Spinal cord (tissue), 10 donors: ENCODE measurements around the gene PILRB. TPM values are rescaled to one million over a fixed set of nuclear protein-coding genes. Genes with fewer than 3 reads are reported as not detected.

Experiments
- DNase-seq, 6 donors: peaks; one replicate each; pipeline versions ENCODE4 v3.0.0 to v3.0.0-alpha.2; 2013 to 2015; ENCODE audit warnings: low spot score in 6 of 6, low read depth in 4 of 6
- H3K27ac ChIP-seq: one replicate; pipeline ENCODE4 v1.5.1; 2013; ENCODE audit warnings: low read depth, low read length, control low read depth
- H3K27me3 ChIP-seq: one replicate; pipeline ENCODE4 v1.6.1; 2013; ENCODE audit warnings: low read length; ENCODE audit not compliant: control insufficient read depth, insufficient read depth
- H3K36me3 ChIP-seq: one replicate; pipeline ENCODE4 v1.6.1; 2013; ENCODE audit warnings: low read length; ENCODE audit not compliant: control insufficient read depth, insufficient read depth
- H3K4me1 ChIP-seq: one replicate; pipeline ENCODE4 v1.6.1; 2013; ENCODE audit warnings: low read length; ENCODE audit not compliant: control insufficient read depth, insufficient read depth
- H3K4me3 ChIP-seq: one replicate; pipeline ENCODE4 v1.5.1; 2013; ENCODE audit warnings: low read depth, low read length, control low read depth
- H3K9me3 ChIP-seq: one replicate; pipeline ENCODE4 v1.6.1; 2013; ENCODE audit warnings: low read length; ENCODE audit not compliant: control insufficient read depth, insufficient read depth
- WGBS: methylation state at CpG from one replicate; pipeline ENCODE4 v1.1.5; 2013; ENCODE audit warnings: missing lambda C conversion rate; ENCODE audit not compliant: insufficient coverage; 5-methylcytosine and 5-hydroxymethylcytosine counted together
- polyA plus RNA-seq, 2 donors: library from polyadenylated mRNA; unstranded; fragments of 120-200 nt; gene quantifications; one replicate each; pipeline ENCODE4 v1.2.1, GENCODE V29; 2013; ENCODE audit not compliant: insufficient read length in 2 of 2
- total RNA-seq, 2 donors: library from RNA; depleted of rRNA in 1 of 2; stranded (reverse); fragments of 120-200 nt in 1 of 2; fragments of >200 nt in 1 of 2; gene quantifications; one replicate each; pipeline versions ENCODE4 v1.2.3 to v1.2.4, GENCODE V29; 2013 to 2014
- donor health status: healthy.

Gene PILRB
- total and polyA plus RNA-seq, 4 donors: 9.6 to 50.2 (median 32.3) TPM

DNA sequence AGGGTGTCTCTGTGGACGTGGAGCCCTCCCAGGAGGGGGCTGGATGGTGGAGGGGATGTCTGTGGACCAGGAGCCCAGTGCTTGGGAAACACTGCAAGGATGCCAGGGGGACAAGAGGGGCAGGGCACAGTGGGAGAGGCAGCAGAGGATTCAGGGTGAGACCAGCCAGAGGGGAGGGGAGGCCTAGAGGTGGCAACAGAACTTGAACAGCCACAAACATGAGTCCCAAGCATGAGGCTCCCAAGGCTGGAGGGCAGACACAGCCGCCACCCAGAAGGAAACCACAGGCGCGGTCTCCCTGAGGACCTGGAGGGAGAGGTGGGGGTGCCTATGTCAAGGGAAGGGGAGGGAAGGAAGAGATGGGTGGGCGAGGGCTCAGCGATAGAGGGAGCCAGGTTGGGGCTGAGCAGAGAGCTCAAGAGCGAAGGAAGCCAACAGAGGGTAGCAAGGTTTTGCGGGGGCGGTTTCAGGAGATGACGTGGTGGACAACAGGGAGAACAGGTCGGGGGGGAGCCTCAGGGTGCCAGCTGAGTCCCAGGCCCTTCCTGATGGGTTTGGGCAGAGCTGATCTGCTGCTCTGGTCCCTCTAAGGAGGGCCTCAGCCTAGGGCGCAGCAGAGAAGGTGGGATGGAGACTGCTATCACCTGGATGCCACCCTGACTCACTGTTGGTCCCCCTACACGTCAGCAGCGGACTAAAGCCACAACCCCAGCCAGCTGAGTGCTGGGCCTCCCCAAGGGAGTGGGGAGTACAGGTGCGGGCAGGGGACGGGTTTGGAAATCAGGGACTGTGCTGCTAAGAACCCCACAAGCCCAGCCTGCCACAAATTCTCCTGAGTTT, 8.7 kb downstream of the PILRB start:
- Histone ChIP-seq H3K36me3 (peaks cover 44% of the 10 kb centered on the region), H3K4me3 (no peak overlapping the region), H3K4me1 (peaks cover under 1% of the 10 kb centered on the region), H3K27me3 (no peaks in the 10 kb centered on the region), H3K9me3 (no peaks in the 10 kb centered on the region), H3K27ac (no peak overlapping the region)
- WGBS: 90% methylated on average over 14 of the region's 16 CpGs
- DNase-seq: no peak

DNA sequence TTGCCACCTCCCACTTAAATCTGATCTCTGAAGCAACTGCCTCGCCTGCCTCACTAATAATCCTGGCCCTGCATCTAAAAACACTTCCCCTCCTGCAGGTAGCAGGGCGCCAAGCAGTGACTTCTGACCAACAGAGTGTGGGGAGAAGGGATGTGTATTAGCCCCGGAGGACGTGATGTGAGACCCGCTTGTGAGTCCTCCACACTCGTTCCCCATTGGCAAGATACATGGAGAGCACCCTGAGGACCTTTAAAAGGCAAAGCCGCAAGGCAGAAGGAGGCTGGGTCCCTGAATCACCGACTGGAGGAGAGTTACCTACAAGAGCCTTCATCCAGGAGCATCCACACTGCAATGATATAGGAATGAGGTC, 9.3 kb downstream of the PILRB start:
- 93% methylated on average over 6 of the region's 8 CpGs for WGBS
- no peaks in the 10 kb centered on the region for H3K9me3 ChIP-seq
- H3K4me3 ChIP-seq: no peak overlapping the region
- H3K27me3 ChIP-seq: no peaks in the 10 kb centered on the region
- no peak overlapping the region for H3K27ac ChIP-seq
- peaks cover 5% of the 10 kb centered on the region for H3K4me1 ChIP-seq
- no peak for DNase-seq
- peaks cover 46% of the 10 kb centered on the region for H3K36me3 ChIP-seq

DNA sequence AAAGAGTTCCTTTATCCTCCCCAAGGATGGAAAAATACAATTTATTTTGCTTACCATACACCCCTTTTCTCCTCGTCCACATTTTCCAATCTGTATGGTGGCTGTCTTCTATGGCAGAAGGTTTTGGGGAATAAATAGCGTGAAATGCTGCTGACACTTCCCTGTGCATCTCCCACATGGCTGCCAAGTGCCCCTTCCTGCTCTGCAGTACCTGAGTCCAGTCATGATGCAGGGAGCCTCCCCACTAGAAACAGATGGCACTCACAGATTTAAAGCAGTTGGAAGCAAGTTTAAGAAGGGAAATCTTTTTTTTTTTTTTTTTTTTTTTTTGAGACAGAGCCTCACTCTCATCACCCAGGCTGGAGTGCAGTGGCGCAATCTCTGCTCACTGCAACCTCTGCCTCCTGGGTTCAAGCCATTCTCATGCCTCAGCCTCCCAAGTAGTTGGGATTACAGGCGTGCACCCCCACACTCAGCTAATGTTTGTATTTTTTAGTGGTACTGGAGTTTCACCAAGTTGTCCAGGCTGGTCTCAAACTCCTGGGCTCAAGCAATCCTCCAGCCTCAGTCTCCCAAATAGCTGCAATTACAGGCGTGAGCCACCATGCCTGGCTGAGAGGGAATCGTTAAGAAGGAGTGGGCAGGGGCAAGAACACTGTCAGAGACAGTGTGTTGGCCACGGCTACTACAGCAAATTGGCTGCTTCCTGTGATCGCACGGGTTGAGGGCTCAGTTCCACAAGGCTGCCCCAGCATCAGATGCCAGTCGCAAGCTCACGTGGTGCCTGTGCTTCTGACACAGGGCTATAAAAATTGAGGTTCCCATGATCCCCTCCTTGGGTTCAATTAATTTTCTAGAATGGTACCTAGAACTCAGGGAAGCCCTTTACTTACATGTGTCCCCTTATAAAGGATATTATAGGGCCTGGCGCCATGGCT, 10.0 kb downstream of the PILRB start:
- H3K4me3 ChIP-seq: no peak overlapping the region
- WGBS: 78% methylated on average over 6 of the region's 12 CpGs
- peaks cover 39% of the 10 kb centered on the region for H3K36me3 ChIP-seq
- DNase-seq: no peak
- no peak overlapping the region for H3K27ac ChIP-seq
- no peaks in the 10 kb centered on the region for H3K27me3 ChIP-seq
- H3K9me3 ChIP-seq: no peaks in the 10 kb centered on the region
- H3K4me1 ChIP-seq: peaks cover 10% of the 10 kb centered on the region

DNA sequence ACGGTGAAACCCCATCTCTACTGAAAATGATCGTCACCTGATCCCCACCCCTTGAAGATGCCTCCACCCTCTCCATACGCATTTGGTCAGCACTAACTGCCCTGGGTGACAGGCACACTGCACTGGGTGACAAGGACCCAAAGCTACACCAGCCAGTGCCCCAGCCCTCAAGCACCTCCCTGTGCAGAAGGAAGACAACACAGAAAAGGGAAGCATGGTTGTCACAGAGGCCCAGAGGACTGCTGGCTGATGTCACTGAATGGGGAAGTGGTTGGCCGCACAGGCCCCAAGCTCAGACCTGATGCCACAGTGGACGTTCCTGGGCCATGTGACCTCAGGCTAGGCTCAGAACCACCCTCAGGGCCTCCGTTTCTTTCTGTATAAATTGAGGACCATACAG, 11.2 kb downstream of the PILRB start:
- Histone ChIP-seq H3K9me3 (no peaks in the 10 kb centered on the region), H3K4me1 (peaks cover 10% of the 10 kb centered on the region), H3K36me3 (peaks cover 42% of the 10 kb centered on the region), H3K27me3 (no peaks in the 10 kb centered on the region), H3K27ac (no peak overlapping the region), H3K4me3 (no peak overlapping the region)
- WGBS: 76% methylated on average over 6 of the region's 6 CpGs
- peak in 1 of 6 donors; percentile 21 for DNase-seq

DNA sequence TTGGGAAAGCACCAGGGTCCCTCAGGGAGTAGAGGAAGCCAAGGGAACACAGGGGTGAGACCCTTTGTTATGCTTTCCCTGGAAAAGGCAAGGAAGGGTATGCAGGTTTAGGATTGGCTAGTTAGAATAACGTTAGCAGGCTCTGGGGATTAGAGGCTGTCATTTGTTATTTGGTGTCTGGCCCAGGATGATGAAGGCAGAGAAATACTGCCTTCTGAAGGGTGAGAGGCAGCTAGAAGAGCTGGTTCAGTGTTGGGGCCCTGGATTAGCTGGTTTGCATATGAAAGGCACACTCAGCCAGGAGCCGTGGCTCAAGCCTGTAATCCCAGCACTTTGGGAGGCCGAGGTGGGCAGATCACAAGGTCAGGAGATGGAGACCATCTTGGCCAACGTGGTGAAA, 12.4 kb downstream of the PILRB start:
- Histone ChIP-seq H3K36me3 (peaks cover 44% of the 10 kb centered on the region), H3K27me3 (no peaks in the 10 kb centered on the region), H3K4me3 (no peak overlapping the region), H3K27ac (no peak overlapping the region), H3K4me1 (peaks cover 10% of the 10 kb centered on the region), H3K9me3 (no peaks in the 10 kb centered on the region)
- WGBS: 34% methylated on average over 4 of the region's 4 CpGs
- no peak for DNase-seq

DNA sequence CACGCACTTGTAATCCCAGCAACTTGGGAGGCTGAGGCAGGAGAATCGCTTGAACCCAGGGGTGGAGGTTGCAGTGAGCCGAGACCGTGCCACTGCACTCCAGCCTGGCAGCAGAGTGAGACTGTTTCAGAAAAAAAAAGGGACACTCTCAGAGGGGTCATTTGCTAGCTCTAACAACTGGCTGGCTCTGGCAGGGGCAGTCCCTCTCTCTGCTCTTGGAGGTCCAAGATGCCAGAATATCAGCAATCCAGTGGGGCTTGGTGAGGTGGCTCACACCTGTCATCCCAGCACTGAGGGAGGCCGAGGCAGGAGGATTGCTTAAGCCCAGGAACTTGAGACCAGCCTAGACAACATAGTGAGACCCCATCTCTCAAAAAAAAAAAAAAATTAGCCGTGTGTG, 12.8 kb downstream of the PILRB start:
- H3K27me3 ChIP-seq: no peaks in the 10 kb centered on the region
- H3K4me1 ChIP-seq: peaks cover 10% of the 10 kb centered on the region
- H3K4me3 ChIP-seq: no peak overlapping the region
- peaks cover 42% of the 10 kb centered on the region for H3K36me3 ChIP-seq
- no peak for DNase-seq
- WGBS: 100% methylated on average over 2 of the region's 6 CpGs
- no peak overlapping the region for H3K27ac ChIP-seq
- no peaks in the 10 kb centered on the region for H3K9me3 ChIP-seq

DNA sequence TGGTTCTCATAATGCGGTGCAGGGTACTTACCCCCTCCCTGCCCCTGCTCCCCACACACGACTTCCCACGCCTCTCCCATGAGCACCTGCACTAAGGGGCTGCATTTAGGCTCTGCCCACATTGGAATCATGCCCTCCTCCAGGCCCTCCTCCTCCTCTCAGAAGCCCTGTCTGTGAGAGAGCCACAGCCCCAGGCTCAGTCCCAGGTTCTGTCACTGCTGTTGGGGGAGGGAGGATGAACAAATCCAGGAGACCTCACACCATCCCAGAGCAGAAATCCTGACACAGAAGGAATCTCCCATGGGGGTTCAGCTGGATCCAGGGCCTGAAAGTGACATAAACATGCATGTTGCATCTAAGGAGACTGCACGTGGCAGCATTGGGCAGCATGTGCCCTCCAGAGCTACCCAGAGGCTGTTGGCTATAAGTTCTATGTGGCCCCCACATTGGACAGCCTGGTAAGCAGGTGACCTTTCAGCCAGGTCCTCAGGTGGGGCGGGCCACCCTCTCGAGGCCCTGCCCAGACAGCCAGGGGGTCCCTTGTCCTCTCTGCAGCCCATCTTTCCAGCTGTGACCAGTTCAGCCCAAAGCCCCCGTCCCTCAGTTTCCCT, 13.7 kb downstream of the PILRB start:
- no peak for DNase-seq
- no peaks in the 10 kb centered on the region for H3K27me3 ChIP-seq
- H3K9me3 ChIP-seq: no peaks in the 10 kb centered on the region
- H3K36me3 ChIP-seq: peaks cover 34% of the 10 kb centered on the region
- H3K4me3 ChIP-seq: no peak overlapping the region
- WGBS: 78% methylated on average over 5 of the region's 7 CpGs
- no peak overlapping the region for H3K27ac ChIP-seq
- peaks cover 10% of the 10 kb centered on the region for H3K4me1 ChIP-seq

DNA sequence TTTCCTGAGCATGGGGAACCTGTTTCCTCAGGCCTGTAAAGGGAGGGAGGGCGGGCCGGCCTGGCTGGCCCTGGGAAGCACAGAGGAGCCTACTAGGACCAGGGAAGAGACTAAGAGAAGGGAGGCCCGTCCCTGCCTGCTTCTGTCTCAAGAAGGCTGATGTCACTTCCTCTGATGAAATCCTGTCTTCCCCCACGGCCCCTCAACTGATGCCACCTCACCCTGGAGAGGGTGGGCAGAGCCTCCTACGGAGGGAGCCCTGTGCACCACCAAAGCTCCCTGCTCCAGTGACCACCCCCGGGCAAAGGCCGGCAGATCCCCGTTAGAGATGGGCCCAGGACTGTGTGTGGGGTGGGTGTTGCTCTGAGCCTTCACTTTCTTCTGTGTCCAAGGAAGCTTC, 14.3 kb downstream of the PILRB start:
- Histone ChIP-seq H3K27me3 (no peaks in the 10 kb centered on the region), H3K36me3 (peaks cover 28% of the 10 kb centered on the region), H3K27ac (no peak overlapping the region), H3K4me3 (no peak overlapping the region), H3K4me1 (peaks cover 10% of the 10 kb centered on the region), H3K9me3 (no peaks in the 10 kb centered on the region)
- 73% methylated on average over 4 of the region's 8 CpGs for WGBS
- no peak for DNase-seq

DNA sequence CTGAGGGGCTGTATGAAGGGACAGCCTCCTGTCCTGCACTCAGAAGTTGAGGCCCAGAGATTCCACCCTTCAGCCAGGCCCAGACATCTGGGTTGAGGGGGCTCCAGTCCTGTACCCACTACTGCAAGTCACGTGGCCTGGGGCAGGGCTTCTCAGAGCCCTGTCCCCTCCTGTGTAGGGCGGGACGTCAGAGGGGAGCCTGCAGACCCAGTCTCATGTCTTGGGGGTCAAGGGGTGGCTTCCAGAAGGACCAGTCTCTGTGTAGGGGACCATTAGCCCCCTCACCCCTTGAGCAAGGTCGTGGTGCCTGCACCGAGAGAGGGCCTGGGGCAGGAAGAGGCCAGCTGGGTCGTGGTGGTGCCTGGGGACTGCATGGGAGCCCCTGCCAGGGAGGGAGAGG, 14.8 kb downstream of the PILRB start:
- Histone ChIP-seq H3K4me1 (peaks cover 10% of the 10 kb centered on the region), H3K9me3 (no peaks in the 10 kb centered on the region), H3K4me3 (no peak overlapping the region), H3K27ac (no peak overlapping the region), H3K27me3 (no peaks in the 10 kb centered on the region), H3K36me3 (peaks cover 26% of the 10 kb centered on the region)
- 48% methylated on average over 3 of the region's 6 CpGs for whole genome bisulfite sequencing
- DNase-seq: no peak
